Measurements from ENCODE around the gene CARMIL3.

The CARMIL3 gene

DNA sequence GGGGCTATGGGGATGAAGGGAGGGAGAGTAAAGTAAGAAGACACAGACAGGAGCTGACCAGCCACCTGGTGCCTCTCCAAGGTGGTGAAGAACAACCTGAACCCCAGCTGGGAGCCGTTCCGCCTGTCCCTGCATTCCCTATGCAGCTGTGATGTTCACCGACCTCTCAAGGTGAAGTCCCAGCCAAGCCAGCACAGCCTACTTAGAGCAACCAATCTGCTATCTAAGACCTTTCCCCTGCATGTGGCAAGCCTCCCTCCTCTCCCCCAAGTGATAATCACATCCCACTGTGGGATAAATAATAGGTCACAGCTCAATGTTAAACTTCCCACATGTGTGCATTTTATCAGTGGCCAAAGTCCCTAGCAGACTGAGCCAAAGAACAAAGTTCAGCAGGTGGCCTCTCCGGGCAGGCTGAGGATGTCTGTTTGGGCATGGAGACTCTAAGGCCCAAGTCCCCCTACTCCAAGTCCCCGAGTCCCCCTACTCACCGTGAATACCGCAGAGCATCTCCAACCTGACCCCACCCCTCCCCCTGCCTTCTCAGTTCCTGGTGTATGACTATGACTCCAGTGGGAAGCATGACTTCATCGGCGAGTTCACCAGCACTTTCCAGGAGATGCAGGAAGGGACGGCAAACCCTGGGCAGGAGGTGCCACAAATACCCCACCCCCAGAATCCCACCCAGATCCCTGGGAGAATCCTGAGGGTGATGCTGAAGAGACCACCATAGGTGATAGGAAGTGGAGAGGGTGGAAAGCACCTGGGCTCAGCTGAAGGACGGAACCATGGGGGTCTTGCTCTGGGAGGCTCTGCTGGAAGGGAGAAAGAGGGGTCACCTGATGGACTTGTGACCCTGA is 23.0 kb downstream of the CARMIL3 start:
- H3K9ac ChIP-seq: no peak overlapping the region
- TF ChIP-seq, protein P1, sequence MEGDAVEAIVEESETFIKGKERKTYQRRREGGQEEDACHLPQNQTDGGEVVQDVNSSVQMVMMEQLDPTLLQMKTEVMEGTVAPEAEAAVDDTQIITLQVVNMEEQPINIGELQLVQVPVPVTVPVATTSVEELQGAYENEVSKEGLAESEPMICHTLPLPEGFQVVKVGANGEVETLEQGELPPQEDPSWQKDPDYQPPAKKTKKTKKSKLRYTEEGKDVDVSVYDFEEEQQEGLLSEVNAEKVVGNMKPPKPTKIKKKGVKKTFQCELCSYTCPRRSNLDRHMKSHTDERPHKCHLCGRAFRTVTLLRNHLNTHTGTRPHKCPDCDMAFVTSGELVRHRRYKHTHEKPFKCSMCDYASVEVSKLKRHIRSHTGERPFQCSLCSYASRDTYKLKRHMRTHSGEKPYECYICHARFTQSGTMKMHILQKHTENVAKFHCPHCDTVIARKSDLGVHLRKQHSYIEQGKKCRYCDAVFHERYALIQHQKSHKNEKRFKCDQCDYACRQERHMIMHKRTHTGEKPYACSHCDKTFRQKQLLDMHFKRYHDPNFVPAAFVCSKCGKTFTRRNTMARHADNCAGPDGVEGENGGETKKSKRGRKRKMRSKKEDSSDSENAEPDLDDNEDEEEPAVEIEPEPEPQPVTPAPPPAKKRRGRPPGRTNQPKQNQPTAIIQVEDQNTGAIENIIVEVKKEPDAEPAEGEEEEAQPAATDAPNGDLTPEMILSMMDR (conservative IDR thresholded peaks at IDR 0.05; ENCODE audit: low read depth, low read length): no peak
- no peaks in the 10 kb centered on the region for H3K27me3 ChIP-seq (ENCODE audit: insufficient read depth, low read depth)
- no peak overlapping the region for H3K27ac ChIP-seq
- no peak overlapping the region for H3K4me3 ChIP-seq (IDR thresholded peaks at IDR 0.05; ENCODE audit: insufficient read depth, low read depth, low read length)
- H4K20me1 ChIP-seq (ENCODE audit: insufficient read depth): no peaks in the 10 kb centered on the region
- H2AFZ ChIP-seq (ENCODE audit: low read depth): no peak overlapping the region
- peaks cover under 1% of the 10 kb centered on the region for H3K4me1 ChIP-seq (ENCODE audit: low read depth, poor library complexity, severe bottlenecking)
- H3K79me2 ChIP-seq (ENCODE audit: insufficient read depth, low read depth): no peaks in the 10 kb centered on the region
- no peak overlapping the region for H3K4me2 ChIP-seq
- no peaks in the 10 kb centered on the region for H3K36me3 ChIP-seq (ENCODE audit: insufficient read depth)

DNA sequence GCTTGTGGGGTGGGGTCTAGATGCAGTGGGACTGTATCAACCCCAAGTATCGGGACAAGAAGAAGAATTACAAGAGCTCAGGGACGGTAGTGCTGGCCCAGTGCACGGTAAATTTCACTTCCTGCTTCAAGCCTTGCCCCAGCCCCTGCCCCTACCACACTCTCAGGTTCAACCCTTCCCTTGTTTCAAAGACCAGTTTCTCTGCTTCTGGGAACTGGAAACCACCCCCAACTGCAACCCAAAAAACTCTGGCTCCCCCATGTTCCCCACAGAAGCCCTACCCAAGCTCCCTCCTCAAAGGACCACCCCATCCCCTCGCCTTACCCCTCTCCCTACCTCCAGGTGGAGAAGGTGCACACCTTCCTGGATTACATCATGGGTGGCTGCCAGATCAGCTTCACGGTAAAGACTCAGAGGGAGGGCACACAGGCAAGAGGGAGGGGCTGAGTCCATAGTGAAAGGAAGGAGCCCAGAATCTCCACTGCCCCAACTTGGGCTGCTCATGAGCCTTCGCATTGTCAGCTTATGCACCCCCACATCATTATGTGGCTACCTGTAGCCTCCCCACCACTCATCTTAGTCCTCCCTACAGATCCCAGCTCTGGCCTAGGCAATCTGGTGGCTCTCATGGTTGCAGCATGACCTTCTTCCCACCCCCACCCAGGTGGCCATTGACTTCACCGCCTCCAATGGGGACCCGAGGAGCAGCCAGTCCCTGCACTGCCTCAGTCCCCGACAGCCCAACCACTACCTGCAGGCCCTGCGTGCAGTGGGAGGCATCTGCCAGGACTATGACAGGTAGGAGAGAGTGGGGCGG is 23.9 kb downstream of the CARMIL3 start:
- H3K4me1 ChIP-seq (ENCODE audit: low read depth, poor library complexity, severe bottlenecking): peaks cover 9% of the 10 kb centered on the region
- H3K27ac ChIP-seq: no peak overlapping the region
- no peaks in the 10 kb centered on the region for H3K36me3 ChIP-seq (ENCODE audit: insufficient read depth)
- no peaks in the 10 kb centered on the region for H3K27me3 ChIP-seq (ENCODE audit: insufficient read depth, low read depth)
- H2AFZ ChIP-seq (ENCODE audit: low read depth): no peak overlapping the region
- no peak overlapping the region for H3K4me2 ChIP-seq
- no peaks in the 10 kb centered on the region for H3K79me2 ChIP-seq (ENCODE audit: insufficient read depth, low read depth)
- no peak overlapping the region for H3K9ac ChIP-seq
- H4K20me1 ChIP-seq (ENCODE audit: insufficient read depth): no peaks in the 10 kb centered on the region
- no peak overlapping the region for H3K4me3 ChIP-seq (IDR thresholded peaks at IDR 0.05; ENCODE audit: insufficient read depth, low read depth, low read length)
- TF ChIP-seq, protein P1 (conservative IDR thresholded peaks at IDR 0.05; ENCODE audit: low read depth, low read length): no peak

DNA sequence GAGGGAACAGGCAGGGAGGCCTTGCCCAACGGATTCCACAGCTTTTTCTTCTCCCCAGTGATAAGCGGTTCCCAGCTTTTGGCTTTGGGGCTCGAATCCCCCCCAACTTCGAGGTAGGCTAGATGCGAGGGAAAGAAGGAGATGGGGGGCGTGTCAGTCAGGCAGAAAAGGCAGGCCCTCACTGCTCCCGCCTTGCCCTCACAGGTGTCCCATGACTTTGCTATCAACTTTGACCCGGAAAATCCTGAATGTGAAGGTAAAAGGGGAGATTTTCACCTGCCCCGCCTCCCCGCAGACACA is 24.4 kb downstream of the CARMIL3 start:
- H3K9ac ChIP-seq: no peak overlapping the region
- H3K4me2 ChIP-seq: no peak overlapping the region
- no peaks in the 10 kb centered on the region for H3K27me3 ChIP-seq (ENCODE audit: insufficient read depth, low read depth)
- peaks cover 9% of the 10 kb centered on the region for H3K4me1 ChIP-seq (ENCODE audit: low read depth, poor library complexity, severe bottlenecking)
- H3K79me2 ChIP-seq (ENCODE audit: insufficient read depth, low read depth): no peaks in the 10 kb centered on the region
- H3K4me3 ChIP-seq (IDR thresholded peaks at IDR 0.05; ENCODE audit: insufficient read depth, low read depth, low read length): no peak overlapping the region
- H4K20me1 ChIP-seq (ENCODE audit: insufficient read depth): no peaks in the 10 kb centered on the region
- H2AFZ ChIP-seq (ENCODE audit: low read depth): no peak overlapping the region
- no peaks in the 10 kb centered on the region for H3K36me3 ChIP-seq (ENCODE audit: insufficient read depth)
- TF ChIP-seq, protein P1 (conservative IDR thresholded peaks at IDR 0.05; ENCODE audit: low read depth, low read length): no peak
- no peak overlapping the region for H3K27ac ChIP-seq

DNA sequence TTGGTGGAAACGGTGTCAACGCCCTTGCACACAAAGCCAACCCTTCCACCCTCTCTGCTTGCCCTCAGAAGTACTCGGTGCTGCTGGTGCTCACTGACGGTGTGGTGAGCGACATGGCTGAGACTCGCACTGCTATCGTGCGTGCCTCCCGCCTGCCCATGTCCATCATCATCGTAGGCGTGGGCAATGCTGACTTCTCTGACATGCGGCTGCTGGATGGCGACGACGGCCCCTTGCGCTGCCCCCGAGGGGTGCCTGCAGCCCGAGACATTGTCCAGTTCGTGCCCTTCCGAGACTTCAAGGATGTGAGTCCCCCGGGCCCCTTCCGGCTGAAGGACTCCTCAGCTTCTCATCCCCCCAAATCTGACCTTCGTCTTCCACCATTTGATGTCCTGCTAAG is 25.3 kb downstream of the CARMIL3 start:
- TF ChIP-seq, protein P1 (conservative IDR thresholded peaks at IDR 0.05; ENCODE audit: low read depth, low read length): no peak
- Histone ChIP-seq H3K79me2 (ENCODE audit: insufficient read depth, low read depth) (no peaks in the 10 kb centered on the region), H3K27me3 (ENCODE audit: insufficient read depth, low read depth) (no peaks in the 10 kb centered on the region), H2AFZ (ENCODE audit: low read depth) (no peak overlapping the region), H3K4me3 (IDR thresholded peaks at IDR 0.05; ENCODE audit: insufficient read depth, low read depth, low read length) (no peak overlapping the region), H4K20me1 (ENCODE audit: insufficient read depth) (no peaks in the 10 kb centered on the region), H3K27ac (no peak overlapping the region), H3K36me3 (ENCODE audit: insufficient read depth) (no peaks in the 10 kb centered on the region), H3K9ac (no peak overlapping the region), H3K4me1 (ENCODE audit: low read depth, poor library complexity, severe bottlenecking) (peaks cover 9% of the 10 kb centered on the region), H3K4me2 (no peak overlapping the region)

Measured in KMS-11 (cell line).